Measurements from ENCODE around the gene TSPAN13. TPM values are rescaled to one million over a fixed set of nuclear protein-coding genes. Genes with fewer than 3 reads are reported as not detected.

TSPAN13 gene
- total RNA-seq, 4 donors from 2014 or later = 2.8 to 8.3 (median 6.9) TPM

DNA sequence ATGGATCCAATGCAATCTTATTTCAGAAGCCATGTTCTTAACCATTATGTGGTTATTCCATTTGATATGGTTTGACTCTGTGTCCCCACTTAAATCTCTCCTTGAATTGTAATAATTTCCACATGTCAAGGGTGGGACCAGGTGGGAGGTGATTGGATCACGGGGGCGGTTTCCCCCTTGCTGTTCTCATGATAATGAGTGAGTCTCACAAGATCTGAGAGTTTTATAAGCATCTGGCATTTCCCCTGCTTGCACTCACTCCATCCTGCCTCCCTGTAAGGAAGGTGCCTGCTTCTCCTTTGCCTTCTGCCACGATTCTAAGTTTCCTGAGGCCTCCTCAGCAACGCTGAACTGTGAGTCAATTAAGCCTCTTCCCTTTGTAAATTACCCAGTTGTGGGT is 32.0 kb upstream of the TSPAN13 start:
- no peak for TF ChIP-seq POLR2A (IDR thresholded peaks at IDR 0.05)
- TF ChIP-seq CTCF (IDR thresholded peaks at IDR 0.05 in 4 of 5, conservative IDR thresholded peaks at IDR 0.05 in 1 of 5) = no peak
- no peak for ATAC-seq
- Histone ChIP-seq H3K27ac (no peak overlapping the region), H3K4me3 (no peak overlapping the region), H3K9me3 (no peaks in the 10 kb centered on the region), H3K27me3 (no peaks in the 10 kb centered on the region), H3K36me3 (no peaks in the 10 kb centered on the region), H3K4me1 (no peaks in the 10 kb centered on the region)
- in situ Hi-C loops (cut with MboI; ENCODE audit: low sequenced_read_pairs in 4 of 4) (no loop called here), intact Hi-C loops (cut with DNase I; ENCODE audit: low total_unique reads) (no loop called here)
- DNase-seq = no peak

DNA sequence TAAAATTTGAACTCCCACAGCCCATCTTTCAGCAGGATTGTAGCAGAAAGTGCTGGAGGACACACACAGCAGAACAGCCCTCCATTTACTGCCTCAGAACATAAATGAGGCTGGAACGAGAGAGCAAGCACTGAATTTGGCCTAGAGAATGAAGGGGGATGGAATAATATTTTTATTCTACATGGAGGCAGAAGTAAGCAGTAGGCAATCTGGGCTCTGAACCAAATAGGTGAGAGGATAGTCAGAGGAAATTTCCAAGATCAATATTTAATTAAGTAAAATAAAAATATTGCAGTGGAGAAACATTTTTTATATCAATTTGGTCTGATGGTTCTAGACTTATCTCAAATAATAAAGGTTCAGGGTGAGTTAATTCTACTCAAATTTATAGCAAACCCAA is 29.2 kb upstream of the TSPAN13 start:
- Histone ChIP-seq H3K4me1 (no peaks in the 10 kb centered on the region), H3K27ac (no peak overlapping the region), H3K36me3 (no peaks in the 10 kb centered on the region), H3K9me3 (no peaks in the 10 kb centered on the region), H3K27me3 (no peaks in the 10 kb centered on the region), H3K4me3 (no peak overlapping the region)
- intact Hi-C loops (cut with DNase I; ENCODE audit: low total_unique reads) (no loop called here), in situ Hi-C loops (cut with MboI; ENCODE audit: low sequenced_read_pairs in 4 of 4) (no loop called here)
- TF ChIP-seq POLR2A (IDR thresholded peaks at IDR 0.05) (no peak), CTCF (IDR thresholded peaks at IDR 0.05 in 4 of 5, conservative IDR thresholded peaks at IDR 0.05 in 1 of 5) (no peak)
- DNase-seq (no peak), ATAC-seq (no peak)

- Histone ChIP-seq H3K9me3 (no peaks in the 10 kb centered on the region), H3K4me3 (no peak overlapping the region), H3K27me3 (no peaks in the 10 kb centered on the region), H3K27ac (no peak overlapping the region), H3K36me3 (no peaks in the 10 kb centered on the region), H3K4me1 (no peaks in the 10 kb centered on the region)
- intact Hi-C loops (cut with DNase I; ENCODE audit: low total_unique reads) = no loop called here
- no peak for ATAC-seq
- no peak for DNase-seq
- in situ Hi-C loops (cut with MboI; ENCODE audit: low sequenced_read_pairs in 4 of 4) = no loop called here
- TF ChIP-seq POLR2A (IDR thresholded peaks at IDR 0.05) = no peak
- TF ChIP-seq CTCF (IDR thresholded peaks at IDR 0.05 in 4 of 5, conservative IDR thresholded peaks at IDR 0.05 in 1 of 5) = no peak
These were observed 27.4 kb upstream of the TSPAN13 start for GRCh38 chr7:16726189-16726588.

DNA sequence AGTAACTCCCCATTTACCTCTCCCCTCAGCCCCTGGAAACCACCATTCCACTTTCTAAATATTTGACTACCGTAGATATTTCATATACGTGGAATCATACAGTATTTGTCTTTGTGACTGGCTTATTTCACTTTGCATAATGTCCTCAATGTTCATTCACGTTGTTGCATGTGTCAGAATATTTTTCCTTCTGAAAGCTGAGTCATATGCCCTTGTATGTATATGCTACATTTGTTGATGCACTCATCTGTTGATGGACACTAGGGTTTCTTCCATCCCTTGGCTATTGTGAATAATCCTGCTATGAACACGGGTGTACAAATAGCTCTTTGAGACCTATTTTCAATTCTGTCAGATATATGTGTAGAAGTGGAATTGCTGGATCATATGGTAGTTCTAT is 25.8 kb upstream of the TSPAN13 start:
- H3K4me3 ChIP-seq = no peak overlapping the region
- DNase-seq (no peak), ATAC-seq (no peak)
- H3K4me1 ChIP-seq = no peaks in the 10 kb centered on the region
- intact Hi-C loops (cut with DNase I; ENCODE audit: low total_unique reads) (no loop called here), in situ Hi-C loops (cut with MboI; ENCODE audit: low sequenced_read_pairs in 4 of 4) (no loop called here)
- TF ChIP-seq CTCF (IDR thresholded peaks at IDR 0.05 in 4 of 5, conservative IDR thresholded peaks at IDR 0.05 in 1 of 5) = no peak
- no peak for TF ChIP-seq POLR2A (IDR thresholded peaks at IDR 0.05)
- no peaks in the 10 kb centered on the region for H3K36me3 ChIP-seq
- H3K27ac ChIP-seq = no peak overlapping the region
- no peaks in the 10 kb centered on the region for H3K27me3 ChIP-seq
- no peaks in the 10 kb centered on the region for H3K9me3 ChIP-seq

DNA sequence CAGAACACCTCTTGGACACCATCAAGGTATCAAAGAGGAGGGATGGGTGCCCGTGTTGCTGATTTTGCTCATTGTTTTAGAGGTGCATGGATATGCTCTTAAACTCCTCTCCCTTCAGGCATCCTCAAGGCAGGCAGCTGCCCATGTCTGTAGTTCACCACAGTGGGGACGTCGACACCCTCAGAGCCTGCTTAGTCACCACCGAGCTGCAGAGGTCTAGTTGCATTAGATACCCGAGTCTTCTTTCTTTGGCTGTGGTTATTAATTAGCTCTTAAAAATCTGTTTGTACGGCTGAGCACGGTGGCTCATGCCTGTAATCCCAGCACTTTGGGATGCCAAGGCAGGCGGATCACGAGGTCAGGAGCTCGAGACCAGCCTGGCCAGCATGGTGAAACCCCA is 24.7 kb upstream of the TSPAN13 start:
- no peaks in the 10 kb centered on the region for H3K27me3 ChIP-seq
- in situ Hi-C loops (cut with MboI; ENCODE audit: low sequenced_read_pairs in 4 of 4) = no loop called here
- TF ChIP-seq POLR2A (IDR thresholded peaks at IDR 0.05) (no peak), CTCF (IDR thresholded peaks at IDR 0.05 in 4 of 5, conservative IDR thresholded peaks at IDR 0.05 in 1 of 5) (no peak)
- H3K4me3 ChIP-seq = no peak overlapping the region
- H3K27ac ChIP-seq = no peak overlapping the region
- H3K36me3 ChIP-seq = no peaks in the 10 kb centered on the region
- H3K9me3 ChIP-seq = no peaks in the 10 kb centered on the region
- H3K4me1 ChIP-seq = no peaks in the 10 kb centered on the region
- no peak for ATAC-seq
- DNase-seq = no peak
- intact Hi-C loops (cut with DNase I; ENCODE audit: low total_unique reads) = no loop called here
